Endodermal cell (in vitro differentiated cells): Measurements from ENCODE around the gene MAML2. TPM values are rescaled to one million over a fixed set of nuclear protein-coding genes. Genes with fewer than 3 reads are reported as not detected.

ENCODE experiments used
- DNase-seq: peaks from one replicate; pipeline ENCODE4 v3.0.0-alpha.2; 2017
- H3K27ac ChIP-seq: 2 replicates; pipeline ENCODE4 v1.5.1; 2013; ENCODE audit warnings: mild to moderate bottlenecking, low read depth, low read length, moderate library complexity
- H3K27me3 ChIP-seq: 2 replicates; pipeline ENCODE4 v1.6.1; 2013; ENCODE audit warnings: mild to moderate bottlenecking, low read length, moderate library complexity; ENCODE audit not compliant: insufficient read depth, control insufficient read depth, poor library complexity, severe bottlenecking
- H3K36me3 ChIP-seq: 2 replicates; pipeline ENCODE4 v1.7.0; 2013; ENCODE audit warnings: mild to moderate bottlenecking, low read length, moderate library complexity; ENCODE audit not compliant: control insufficient read depth, insufficient read depth
- H3K4me1 ChIP-seq: one replicate; pipeline ENCODE4 v1.7.0; 2013; ENCODE audit warnings: low read length; ENCODE audit not compliant: control insufficient read depth, insufficient read depth
- H3K4me3 ChIP-seq: 2 replicates; pipeline ENCODE4 v1.5.1; 2013; ENCODE audit warnings: mild to moderate bottlenecking, low read length, moderate library complexity
- H3K9ac ChIP-seq: 2 replicates; pipeline ENCODE4 v1.6.1; 2013; ENCODE audit warnings: mild to moderate bottlenecking, low read length, moderate library complexity; ENCODE audit not compliant: poor library complexity, severe bottlenecking; ENCODE audit errors: extremely low read depth
- H3K9me3 ChIP-seq: 2 replicates; pipeline ENCODE4 v1.6.1; 2013; ENCODE audit warnings: mild to moderate bottlenecking, low read length, moderate library complexity; ENCODE audit not compliant: control insufficient read depth
- H3K27ac Mint-ChIP-seq: 2 replicates; pipeline ENCODE4 v1.8.0; 2020; ENCODE audit warnings: mixed read lengths
- H3K27me3 Mint-ChIP-seq: 2 replicates; pipeline ENCODE4 v1.8.0; 2021; ENCODE audit warnings: mild to moderate bottlenecking, mixed read lengths; ENCODE audit not compliant: insufficient read depth
- H3K36me3 Mint-ChIP-seq: 2 replicates; pipeline ENCODE4 v1.8.0; 2020; ENCODE audit warnings: low read depth, mixed read lengths
- H3K4me1 Mint-ChIP-seq: 2 replicates; pipeline ENCODE4 v1.8.0; 2020; ENCODE audit warnings: mixed read lengths
- H3K4me3 Mint-ChIP-seq: 2 replicates; pipeline ENCODE4 v1.8.0; 2020; ENCODE audit warnings: mild to moderate bottlenecking, moderate library complexity, mixed read lengths
- H3K9me3 Mint-ChIP-seq: 2 replicates; pipeline ENCODE4 v1.8.0; 2020; ENCODE audit warnings: mild to moderate bottlenecking, mixed read lengths
- CTCF ChIP-seq: fragments of 200-600 bp; sonication (generic); conservative IDR thresholded peaks from 2 replicates; pipeline ENCODE4 v1.5.0; 2021; ENCODE audit warnings: antibody characterized with exemption, mild to moderate bottlenecking
- WGBS, 2 experiments: methylation state at CpG; one replicate each; pipeline versions ENCODE4 v1.1.5 to v1.1.7; 2013; ENCODE audit warnings: missing lambda C conversion rate in 2 of 2, mixed read lengths in 1 of 2; ENCODE audit not compliant: insufficient coverage in 1 of 2, insufficient read length in 1 of 2; 5-methylcytosine and 5-hydroxymethylcytosine counted together
- total RNA-seq, 2 donors: library from RNA; stranded (reverse); fragmentation: NEBNext Ultra II Directional in 1 of 2; extraction: Animal tissue kit (Norgen Biotek cat#: 25700) in 1 of 2; gene quantifications; 2 replicates in 1 of 2; 3 replicates in 1 of 2; pipeline ENCODE4 v1.2.1, GENCODE V29; 2021

The MAML2 gene
- total RNA-seq, 2 donors from 2014 or later, result 6.6 to 8.0 TPM

- peaks cover 51% of the 10 kb centered on the region for H3K4me1 Mint-ChIP-seq
- TF ChIP-seq CTCF, result no peak
- no peaks in the 10 kb centered on the region for H3K9me3 ChIP-seq
- no peak overlapping the region for H3K9ac ChIP-seq
- H3K4me3 Mint-ChIP-seq, result no peak overlapping the region
- H3K36me3 ChIP-seq, result no peaks in the 10 kb centered on the region
- peak overlapping the region; percentile 15 for H3K4me3 ChIP-seq
- DNase-seq, result no peak
- no peaks in the 10 kb centered on the region for H3K27me3 Mint-ChIP-seq
- no peaks in the 10 kb centered on the region for H3K9me3 Mint-ChIP-seq
- H3K36me3 Mint-ChIP-seq, result peaks cover 3% of the 10 kb centered on the region
- peaks cover 12% of the 10 kb centered on the region for H3K4me1 ChIP-seq
- no peak overlapping the region for H3K27ac ChIP-seq
- H3K27me3 ChIP-seq, result no peaks in the 10 kb centered on the region
- WGBS, 2 experiments, result no CpG with 5 or more reads among the region's 1 CpG
- H3K27ac Mint-ChIP-seq, result no peak overlapping the region
Observed at GRCh38 chr11:96329419-96329818, 13.6 kb downstream of the MAML2 start.

GRCh38 chr11:96328395-96329010 lies 14.5 kb downstream of the MAML2 start:
- 79 to 86% methylated on average over 5 to 7 of the region's 8 CpGs for WGBS, 2 experiments
- peak overlapping the region; percentile 42 for H3K27ac ChIP-seq

GRCh38 chr11:96326959-96327358 lies 16.0 kb downstream of the MAML2 start:
- H3K4me3 ChIP-seq, result no peak overlapping the region
- Mint-ChIP-seq H3K4me1 (peaks cover 47% of the 10 kb centered on the region), H3K9me3 (no peaks in the 10 kb centered on the region), H3K4me3 (no peak overlapping the region), H3K27me3 (no peaks in the 10 kb centered on the region), H3K36me3 (peaks cover 6% of the 10 kb centered on the region), H3K27ac (no peak overlapping the region)
- no peaks in the 10 kb centered on the region for H3K9me3 ChIP-seq
- WGBS, 2 experiments, result 47 to 91% methylated on average over 3 to 7 of the region's 7 CpGs
- no peaks in the 10 kb centered on the region for H3K27me3 ChIP-seq
- H3K4me1 ChIP-seq, result peaks cover 6% of the 10 kb centered on the region
- no peak for TF ChIP-seq CTCF
- no peak for DNase-seq
- no peaks in the 10 kb centered on the region for H3K36me3 ChIP-seq
- peak overlapping the region; percentile 37 for H3K27ac ChIP-seq
- no peak overlapping the region for H3K9ac ChIP-seq

More at GRCh38 chr11:96328395-96329010, 14.5 kb downstream of the MAML2 start:
- no peaks in the 10 kb centered on the region for H3K27me3 Mint-ChIP-seq
- peaks cover 51% of the 10 kb centered on the region for H3K4me1 Mint-ChIP-seq
- Histone ChIP-seq H3K9ac (no peak overlapping the region), H3K4me1 (peaks cover 16% of the 10 kb centered on the region), H3K27me3 (no peaks in the 10 kb centered on the region), H3K9me3 (no peaks in the 10 kb centered on the region), H3K36me3 (no peaks in the 10 kb centered on the region), H3K4me3 (peak overlapping the region; percentile 15)
- H3K27ac Mint-ChIP-seq, result peak overlapping the region; percentile 70
- TF ChIP-seq CTCF, result no peak
- no peaks in the 10 kb centered on the region for H3K9me3 Mint-ChIP-seq
- H3K4me3 Mint-ChIP-seq, result no peak overlapping the region
- H3K36me3 Mint-ChIP-seq, result peaks cover 3% of the 10 kb centered on the region
- no peak for DNase-seq
